GM21367 (cell line): ENCODE data around the gene EEFSEC.

Experiments used
- ATAC-seq: cut with Tn5 transposase; IDR thresholded peaks from one replicate; pipeline ENCODE4 v1.9.1; 2021; ENCODE audit not compliant: unreplicated experiment

Gene EEFSEC

DNA sequence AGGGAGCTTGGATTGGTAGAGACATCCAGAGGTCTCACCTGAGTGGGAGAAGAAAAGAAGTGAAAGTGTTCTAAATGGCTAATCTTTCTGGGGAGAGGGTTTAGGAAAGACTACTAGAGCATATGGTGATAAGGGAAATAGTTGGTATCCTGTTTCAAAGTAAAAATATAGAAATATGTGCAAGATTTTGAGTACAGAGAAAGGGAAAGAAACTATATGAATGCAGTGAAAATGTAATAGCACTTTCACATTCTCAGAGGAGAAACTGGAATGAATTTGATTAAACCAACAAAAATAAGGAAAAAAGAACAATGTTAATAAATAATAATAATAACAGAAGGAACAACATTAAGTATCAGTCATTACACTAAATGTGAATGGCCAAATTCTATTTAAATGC, 194.0 kb downstream of the EEFSEC start:
- no peak for ATAC-seq

GRCh38 chr3:128348075-128348474, 194.8 kb downstream of the EEFSEC start:
- ATAC-seq: no peak

- ATAC-seq: no peak
These were observed 195.7 kb downstream of the EEFSEC start for GRCh38 chr3:128348805-128349531.

DNA sequence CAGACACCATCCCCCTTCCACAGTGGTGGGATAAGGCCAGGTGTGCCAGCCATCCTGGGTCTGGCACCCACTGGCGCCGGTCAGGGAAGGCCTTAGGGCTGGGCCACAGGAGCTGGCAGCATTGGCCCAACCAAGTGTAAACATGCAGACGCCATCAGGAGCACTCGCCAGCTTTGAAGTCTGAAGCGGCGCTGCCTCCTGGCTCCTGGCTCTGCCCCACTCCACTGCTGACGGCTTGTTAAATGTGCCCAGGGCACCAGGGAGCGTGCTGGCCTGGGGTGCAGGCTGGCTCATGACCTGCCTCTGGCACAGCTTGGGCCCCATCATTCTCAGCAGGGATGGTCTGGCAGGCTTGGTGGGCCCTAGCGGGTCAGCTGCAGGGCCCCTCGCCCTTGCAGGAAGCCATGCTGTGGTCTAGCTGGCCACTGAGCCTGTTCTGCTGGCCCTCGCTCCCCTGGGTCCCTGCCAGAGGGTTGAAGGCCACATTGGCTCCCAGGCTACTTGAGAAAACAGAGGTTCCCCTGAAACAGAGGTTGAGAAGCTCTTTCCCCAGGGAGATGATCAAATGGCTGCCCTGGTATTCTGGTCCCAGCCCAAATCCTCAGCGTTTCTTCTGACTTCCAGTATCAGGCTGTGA, 196.8 kb downstream of the EEFSEC start:
- no peak for ATAC-seq

DNA sequence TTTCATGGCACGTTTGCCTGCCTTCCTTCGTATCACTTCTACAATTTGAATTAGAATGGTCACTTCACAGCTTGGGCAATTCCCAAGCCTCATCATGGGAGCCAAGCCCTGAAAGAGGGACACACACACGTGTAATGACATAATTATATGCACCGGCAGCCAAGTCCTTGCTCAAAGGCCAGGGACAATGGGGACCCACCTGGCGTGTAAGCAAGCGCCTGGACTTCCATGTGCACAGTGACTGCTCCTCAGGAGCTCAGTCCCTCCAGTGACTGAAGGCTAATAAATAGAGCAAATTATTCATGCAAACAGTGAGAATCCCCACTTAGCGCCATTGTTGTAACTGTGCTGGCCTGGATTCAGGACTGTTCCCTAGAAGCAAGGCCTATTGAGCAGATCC, 198.3 kb downstream of the EEFSEC start:
- no peak for ATAC-seq

GRCh38 chr3:128352326-128352725, 199.0 kb downstream of the EEFSEC start:
- ATAC-seq: no peak

GRCh38 chr3:128353361-128353965, 200.2 kb downstream of the EEFSEC start:
- ATAC-seq: no peak

GRCh38 chr3:128353991-128354687, 200.9 kb downstream of the EEFSEC start:
- no peak for ATAC-seq

DNA sequence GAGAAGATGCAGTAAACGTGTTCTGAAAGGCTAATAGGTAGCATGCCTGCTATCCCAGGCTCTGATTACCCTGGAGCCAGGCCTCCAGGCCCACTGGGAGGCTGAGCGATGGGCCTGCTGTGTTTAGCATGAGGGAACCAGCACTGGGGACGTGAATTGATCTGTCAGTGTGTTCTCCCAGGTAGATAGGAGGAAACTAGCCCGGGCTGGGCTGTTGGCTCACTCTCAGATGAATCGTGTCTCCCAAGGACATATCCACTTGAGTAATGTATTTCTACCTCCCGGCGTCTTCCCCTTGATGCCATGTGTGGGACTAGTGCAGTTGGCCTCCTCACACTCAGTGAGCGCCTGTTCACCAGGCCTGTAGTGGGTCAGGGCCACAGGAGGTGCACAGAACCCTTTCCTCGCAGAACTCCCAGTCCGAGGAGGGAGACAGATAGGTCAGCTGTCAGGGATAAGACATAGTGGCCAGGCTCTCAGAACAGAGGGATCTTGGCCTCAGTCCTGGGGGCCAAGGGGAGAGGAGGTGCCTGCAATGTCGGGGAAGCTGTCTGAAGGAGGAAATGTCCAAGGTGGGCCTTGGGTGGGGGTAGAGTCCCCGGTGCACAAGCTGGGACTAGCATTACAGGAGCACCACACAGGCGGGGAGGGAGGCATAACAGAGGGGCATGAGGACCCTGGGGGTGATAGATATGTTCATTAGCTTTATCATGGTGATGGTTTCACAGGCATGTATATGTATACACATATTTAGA, 201.7 kb downstream of the EEFSEC start:
- ATAC-seq: no peak

- no peak for ATAC-seq
These were observed 202.2 kb downstream of the EEFSEC start for GRCh38 chr3:128355543-128355919.

- ATAC-seq: no peak
These were observed 203.5 kb downstream of the EEFSEC start for GRCh38 chr3:128356822-128357221.

DNA sequence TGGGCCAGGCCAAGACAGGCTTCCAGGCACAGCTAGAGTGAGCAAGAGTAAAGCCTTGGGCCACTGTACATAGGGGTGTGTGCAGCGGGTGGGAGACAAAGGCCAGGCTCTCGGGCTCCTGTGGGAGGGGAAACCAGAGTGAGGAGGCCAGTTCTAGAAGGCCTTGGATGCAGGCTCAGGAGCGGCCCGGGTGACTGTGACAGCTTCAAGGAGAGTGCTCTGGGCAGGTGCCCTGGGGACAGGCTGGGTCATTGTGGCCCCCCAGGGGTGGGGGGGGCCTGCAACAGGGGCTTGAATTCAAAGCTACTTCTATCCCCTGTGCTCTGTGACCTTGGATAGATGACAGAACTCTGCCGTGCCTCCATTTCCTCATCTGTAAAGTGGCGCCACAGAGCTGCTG, 204.3 kb downstream of the EEFSEC start:
- no peak for ATAC-seq

- ATAC-seq: no peak
These were observed 205.0 kb downstream of the EEFSEC start for GRCh38 chr3:128358156-128358895.

DNA sequence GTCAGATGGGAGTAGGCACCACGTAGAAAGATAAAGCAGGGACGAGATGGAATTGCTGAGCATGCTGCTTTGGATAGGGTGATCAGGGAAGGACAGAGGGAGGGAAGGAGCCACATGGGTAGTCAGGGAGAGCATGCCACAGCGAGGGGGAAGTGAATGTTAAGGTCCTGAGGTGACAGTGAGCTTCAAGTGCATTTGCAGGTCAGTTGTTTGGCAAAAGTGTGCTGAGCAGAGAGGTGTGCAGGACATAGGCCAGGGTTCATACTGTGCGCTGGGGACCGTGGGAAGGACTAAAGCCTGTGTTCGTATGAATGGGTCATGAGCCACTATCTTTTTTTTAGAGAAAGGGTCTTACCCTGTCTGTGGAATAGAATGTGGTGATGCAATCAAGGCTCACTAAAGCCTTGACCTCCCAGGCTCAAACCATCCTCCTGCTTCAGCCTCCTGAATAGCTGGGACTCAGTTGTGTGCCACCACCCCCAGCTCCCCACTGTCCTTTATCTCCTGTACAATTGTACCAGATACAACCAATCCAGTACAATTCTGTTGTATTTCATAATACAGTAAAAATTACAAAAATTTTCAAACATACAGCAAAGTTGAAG, 205.9 kb downstream of the EEFSEC start:
- no peak for ATAC-seq

GRCh38 chr3:128359846-128360642, 206.8 kb downstream of the EEFSEC start:
- ATAC-seq: no peak

DNA sequence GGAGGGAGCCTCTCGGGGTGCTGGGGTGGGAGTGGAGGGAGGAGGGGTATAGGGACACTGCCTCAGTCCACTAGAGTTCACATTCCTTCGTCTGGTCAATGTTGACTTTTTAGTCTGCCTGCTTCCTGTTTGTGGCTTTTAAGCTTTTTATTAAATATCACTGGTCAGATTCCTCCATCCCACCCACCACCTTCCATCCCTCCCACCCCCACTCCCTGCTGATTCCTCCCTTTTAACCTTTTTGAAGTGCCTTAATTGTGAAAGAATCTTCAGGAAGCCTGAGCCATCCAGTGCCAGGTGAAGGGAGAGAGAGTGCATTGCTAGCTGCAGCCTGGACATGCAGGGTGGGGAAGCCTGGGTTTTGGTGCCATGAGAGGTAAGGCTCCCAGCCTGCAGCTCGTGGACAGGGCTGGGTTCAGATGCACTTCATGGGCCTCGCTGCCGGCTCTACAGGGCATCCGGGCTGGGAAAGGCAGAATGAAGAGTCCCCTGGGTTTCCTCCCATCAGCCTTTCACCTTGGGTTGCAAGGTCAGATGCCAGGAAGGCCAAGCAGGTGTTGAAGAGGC, 207.5 kb downstream of the EEFSEC start:
- no peak for ATAC-seq

DNA sequence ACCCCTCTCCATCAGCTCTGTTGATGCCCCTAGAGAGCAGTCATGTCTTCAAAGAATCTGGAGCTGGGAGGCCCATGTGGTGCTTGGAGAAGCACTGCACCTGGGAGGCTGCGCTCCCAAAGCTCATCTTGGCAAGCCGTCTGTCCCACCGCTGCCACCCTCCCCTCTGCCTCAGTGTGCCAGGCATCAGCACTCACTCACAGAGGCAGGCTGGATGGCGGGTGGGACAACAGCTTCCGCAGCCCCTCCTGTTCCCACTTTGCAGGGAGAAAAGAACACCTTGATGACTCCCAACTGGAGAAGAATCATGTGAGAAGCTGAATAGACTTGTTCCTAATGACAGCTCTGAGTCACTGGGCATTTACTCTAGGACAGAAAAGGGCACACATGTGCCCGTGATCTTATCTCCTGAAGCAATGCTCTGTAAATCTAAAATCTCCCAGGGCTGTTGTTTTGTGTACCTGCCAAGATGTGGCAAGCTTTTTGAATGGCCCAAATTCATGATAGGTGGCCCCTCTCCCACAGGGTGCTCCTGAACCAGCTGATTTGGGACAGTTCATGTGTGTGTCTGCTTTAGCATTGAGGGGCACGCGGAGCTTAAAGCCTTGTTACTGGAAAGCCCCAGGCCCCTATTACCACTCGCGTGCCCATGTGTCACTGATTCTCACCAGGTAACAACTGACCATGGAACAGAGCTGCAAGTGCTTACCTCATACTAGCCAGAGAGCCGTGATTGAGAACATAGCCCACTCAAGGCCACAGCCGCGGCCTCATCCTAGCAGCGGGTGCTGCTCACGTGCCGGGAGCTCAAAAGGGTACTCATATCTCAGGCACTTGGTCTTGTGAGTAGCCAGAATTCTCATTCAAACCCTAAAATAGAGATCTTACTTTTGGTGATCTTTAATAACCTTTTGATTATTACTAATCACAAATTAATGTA, 209.0 kb downstream of the EEFSEC start:
- no peak for ATAC-seq

GRCh38 chr3:128364291-128364690, 211.0 kb downstream of the EEFSEC start:
- ATAC-seq: no peak
